K562 (cell line): ENCODE results near the gene FAM118B. TPM values are rescaled to one million over a fixed set of nuclear protein-coding genes. Genes with fewer than 3 reads are reported as not detected.

Experiments used
- CREM ChIP-seq: IDR thresholded peaks from 2 replicates; pipeline ENCODE4 v1.6.1; 2014; ENCODE audit warnings: antibody characterized with exemption, low read depth
- CXXC5 ChIP-seq: fragments of 250-450 bp; sonication (Bioruptor Pico); IDR thresholded peaks from 2 replicates; pipeline ENCODE4 v1.8.0; 2022; ENCODE audit warnings: inconsistent platforms, mild to moderate bottlenecking, moderate library complexity
- MED1 ChIP-seq: sonication (generic); formaldehyde crosslinking; IDR thresholded peaks from 2 replicates; pipeline ENCODE4 v1.8.1; 2023; ENCODE audit warnings: missing genetic modification reagents, borderline replicate concordance
- RB1 ChIP-seq: fragments of 450-650 bp; IDR thresholded peaks from 2 replicates; pipeline ENCODE4 v1.6.1; 2017; ENCODE audit warnings: low read depth, mild to moderate bottlenecking
- ZBTB1 ChIP-seq: sonication (generic); formaldehyde crosslinking; IDR thresholded peaks from 2 replicates; pipeline ENCODE4 v1.8.1; 2023; ENCODE audit warnings: missing genetic modification reagents, low read depth, mild to moderate bottlenecking, borderline replicate concordance
- ZNF311 ChIP-seq: fragments of 250-450 bp; sonication (Bioruptor Pico); IDR thresholded peaks from 2 replicates; pipeline ENCODE4 v1.4.0; 2020; ENCODE audit warnings: mild to moderate bottlenecking, moderate library complexity
- polyA plus RNA-seq, 8 experiments: library from polyadenylated mRNA; depleted of rRNA in 4 of 8; stranded (reverse) in 5 of 8; unstranded in 3 of 8; fragments of >200 nt; fragmentation: Nextera tagmentation in 2 of 8; fragmentation: Illumina TruSeq in 1 of 8; extraction: Ambion mirVana in 2 of 8; extraction: Trizol in 1 of 8; gene quantifications; 2 replicates each; pipeline versions ENCODE4 v1.2.1 to v1.2.3, GENCODE V29; 2011 to 2014; ENCODE audit warnings: inconsistent platforms in 1 of 8, missing spikeins in 1 of 8
- total RNA-seq, 7 experiments: library from RNA; depleted of rRNA in 6 of 7; stranded (reverse); fragments of >200 nt in 6 of 7; fragmentation: Illumina TruSeq in 2 of 7; extraction: Trizol in 2 of 7; gene quantifications; 2 replicates each; pipeline versions ENCODE4 v1.2.1 to v1.2.3, GENCODE V29; 2011 to 2021; ENCODE audit warnings: low replicate concordance in 1 of 7
- TF ChIP-seq, protein P1 (sequence below), 2 experiments: fragments of 450-650 bp; formaldehyde crosslinking in 1 of 2; IDR thresholded peaks; 2 replicates each; pipeline versions ENCODE4 v1.4.0 to v1.6.1; 2014 to 2020; ENCODE audit warnings: mild to moderate bottlenecking in 2 of 2, borderline replicate concordance in 1 of 2, low read depth in 1 of 2
- TF ChIP-seq, protein P2 (sequence below), 2 experiments: fragments of 450-650 bp in 1 of 2; sonication (generic) in 1 of 2; formaldehyde crosslinking; conservative IDR thresholded peaks; 2 replicates each; pipeline versions ENCODE4 v1.4.0 to v1.8.1; 2020 to 2022; ENCODE audit warnings: mild to moderate bottlenecking in 1 of 2, missing genetic modification reagents in 1 of 2
- TF ChIP-seq, protein P3 (sequence below): sonication (generic); formaldehyde crosslinking; IDR thresholded peaks from 2 replicates; pipeline ENCODE4 v1.9.0; 2022; ENCODE audit warnings: mild to moderate bottlenecking, missing genetic modification reagents
- TF ChIP-seq, protein P4 (sequence below): sonication (generic); formaldehyde crosslinking; IDR thresholded peaks from 2 replicates; pipeline ENCODE4 v1.8.1; 2023; ENCODE audit warnings: mild to moderate bottlenecking, missing genetic modification reagents
- TF ChIP-seq, protein P5 (sequence below), 3 experiments: IDR thresholded peaks in 2 of 3; conservative IDR thresholded peaks in 1 of 3; 2 replicates each; pipeline ENCODE4 v1.5.1; 2011 to 2012; ENCODE audit warnings: low read length in 3 of 3, mild to moderate bottlenecking in 3 of 3, control low read depth in 2 of 3, improper control_type of control experiment in 1 of 3, inconsistent platforms in 1 of 3, low read depth in 1 of 3, mixed read lengths in 1 of 3, moderate library complexity in 1 of 3; ENCODE audit not compliant: insufficient read depth in 2 of 3

FAM118B gene
- total and polyA plus RNA-seq, 9 of the 15 experiments (the other 6 are each of a cell fraction or from before 2014, with no cell fraction given): 12.0 to 49.0 (median 22.1) TPM

DNA sequence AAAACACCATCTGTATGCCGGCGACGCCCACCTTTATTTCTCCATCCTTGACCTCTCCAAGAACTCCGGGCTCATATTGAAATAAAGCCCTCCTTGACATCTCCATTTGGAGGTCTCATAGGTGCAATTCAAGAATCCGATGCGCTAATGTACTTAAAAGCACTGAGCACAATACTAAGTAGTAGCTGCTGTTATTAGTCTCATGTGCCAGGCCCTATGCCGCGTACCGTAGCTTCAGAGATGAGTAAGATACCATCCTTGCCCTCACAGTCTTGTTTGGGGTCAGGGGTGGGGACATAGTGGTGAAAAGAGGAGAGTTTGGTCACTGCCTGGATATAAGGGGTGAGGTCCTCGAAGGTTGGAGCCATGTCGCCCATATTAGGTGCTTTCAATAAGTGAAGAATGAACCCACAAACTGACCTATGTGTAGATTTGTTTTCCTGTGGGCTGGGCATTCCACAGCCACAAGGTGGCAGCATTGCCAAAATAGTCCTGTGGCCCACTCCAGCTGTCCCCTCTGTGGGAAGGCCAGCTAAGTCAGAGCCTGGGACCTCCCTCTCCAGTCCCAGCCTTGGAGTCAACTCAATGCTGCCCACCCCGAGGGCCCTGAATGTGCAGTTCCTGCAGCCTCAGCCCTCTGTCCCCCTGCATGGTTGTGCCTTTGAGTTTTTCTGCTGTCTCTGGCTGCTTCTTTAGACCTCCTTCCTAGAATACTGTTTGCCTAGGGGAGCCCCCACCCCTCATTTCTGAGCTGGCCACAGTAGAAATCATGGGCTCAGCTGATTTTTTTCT is 98.8 kb downstream of the FAM118B start (continued):
- TF ChIP-seq, protein P1, sequence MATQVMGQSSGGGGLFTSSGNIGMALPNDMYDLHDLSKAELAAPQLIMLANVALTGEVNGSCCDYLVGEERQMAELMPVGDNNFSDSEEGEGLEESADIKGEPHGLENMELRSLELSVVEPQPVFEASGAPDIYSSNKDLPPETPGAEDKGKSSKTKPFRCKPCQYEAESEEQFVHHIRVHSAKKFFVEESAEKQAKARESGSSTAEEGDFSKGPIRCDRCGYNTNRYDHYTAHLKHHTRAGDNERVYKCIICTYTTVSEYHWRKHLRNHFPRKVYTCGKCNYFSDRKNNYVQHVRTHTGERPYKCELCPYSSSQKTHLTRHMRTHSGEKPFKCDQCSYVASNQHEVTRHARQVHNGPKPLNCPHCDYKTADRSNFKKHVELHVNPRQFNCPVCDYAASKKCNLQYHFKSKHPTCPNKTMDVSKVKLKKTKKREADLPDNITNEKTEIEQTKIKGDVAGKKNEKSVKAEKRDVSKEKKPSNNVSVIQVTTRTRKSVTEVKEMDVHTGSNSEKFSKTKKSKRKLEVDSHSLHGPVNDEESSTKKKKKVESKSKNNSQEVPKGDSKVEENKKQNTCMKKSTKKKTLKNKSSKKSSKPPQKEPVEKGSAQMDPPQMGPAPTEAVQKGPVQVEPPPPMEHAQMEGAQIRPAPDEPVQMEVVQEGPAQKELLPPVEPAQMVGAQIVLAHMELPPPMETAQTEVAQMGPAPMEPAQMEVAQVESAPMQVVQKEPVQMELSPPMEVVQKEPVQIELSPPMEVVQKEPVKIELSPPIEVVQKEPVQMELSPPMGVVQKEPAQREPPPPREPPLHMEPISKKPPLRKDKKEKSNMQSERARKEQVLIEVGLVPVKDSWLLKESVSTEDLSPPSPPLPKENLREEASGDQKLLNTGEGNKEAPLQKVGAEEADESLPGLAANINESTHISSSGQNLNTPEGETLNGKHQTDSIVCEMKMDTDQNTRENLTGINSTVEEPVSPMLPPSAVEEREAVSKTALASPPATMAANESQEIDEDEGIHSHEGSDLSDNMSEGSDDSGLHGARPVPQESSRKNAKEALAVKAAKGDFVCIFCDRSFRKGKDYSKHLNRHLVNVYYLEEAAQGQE (IDR thresholded peaks at IDR 0.05; ENCODE audit: borderline replicate concordance): peak; percentile 92
- TF ChIP-seq, protein P1 (CRISPR knock-in tag; IDR thresholded peaks at IDR 0.05; ENCODE audit: low read depth): no peak
- TF ChIP-seq, protein P2, sequence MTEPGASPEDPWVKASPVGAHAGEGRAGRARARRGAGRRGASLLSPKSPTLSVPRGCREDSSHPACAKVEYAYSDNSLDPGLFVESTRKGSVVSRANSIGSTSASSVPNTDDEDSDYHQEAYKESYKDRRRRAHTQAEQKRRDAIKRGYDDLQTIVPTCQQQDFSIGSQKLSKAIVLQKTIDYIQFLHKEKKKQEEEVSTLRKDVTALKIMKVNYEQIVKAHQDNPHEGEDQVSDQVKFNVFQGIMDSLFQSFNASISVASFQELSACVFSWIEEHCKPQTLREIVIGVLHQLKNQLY (CRISPR knock-in tag; conservative IDR thresholded peaks at IDR 0.05): no peak
- TF ChIP-seq, protein P3, sequence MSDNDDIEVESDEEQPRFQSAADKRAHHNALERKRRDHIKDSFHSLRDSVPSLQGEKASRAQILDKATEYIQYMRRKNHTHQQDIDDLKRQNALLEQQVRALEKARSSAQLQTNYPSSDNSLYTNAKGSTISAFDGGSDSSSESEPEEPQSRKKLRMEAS: no peak
- TF ChIP-seq MED1 (CRISPR knock-in tag) (no peak), RB1 (peak; percentile 24; the same call in 1 of the 2 replicates), CXXC5 (no peak), ZNF311 (no peak), ZBTB1 (CRISPR knock-in tag) (no peak), CREM (0 out of 2 replicates have a peak, but pooled peaks have one; percentile 33)
- TF ChIP-seq, protein P4, sequence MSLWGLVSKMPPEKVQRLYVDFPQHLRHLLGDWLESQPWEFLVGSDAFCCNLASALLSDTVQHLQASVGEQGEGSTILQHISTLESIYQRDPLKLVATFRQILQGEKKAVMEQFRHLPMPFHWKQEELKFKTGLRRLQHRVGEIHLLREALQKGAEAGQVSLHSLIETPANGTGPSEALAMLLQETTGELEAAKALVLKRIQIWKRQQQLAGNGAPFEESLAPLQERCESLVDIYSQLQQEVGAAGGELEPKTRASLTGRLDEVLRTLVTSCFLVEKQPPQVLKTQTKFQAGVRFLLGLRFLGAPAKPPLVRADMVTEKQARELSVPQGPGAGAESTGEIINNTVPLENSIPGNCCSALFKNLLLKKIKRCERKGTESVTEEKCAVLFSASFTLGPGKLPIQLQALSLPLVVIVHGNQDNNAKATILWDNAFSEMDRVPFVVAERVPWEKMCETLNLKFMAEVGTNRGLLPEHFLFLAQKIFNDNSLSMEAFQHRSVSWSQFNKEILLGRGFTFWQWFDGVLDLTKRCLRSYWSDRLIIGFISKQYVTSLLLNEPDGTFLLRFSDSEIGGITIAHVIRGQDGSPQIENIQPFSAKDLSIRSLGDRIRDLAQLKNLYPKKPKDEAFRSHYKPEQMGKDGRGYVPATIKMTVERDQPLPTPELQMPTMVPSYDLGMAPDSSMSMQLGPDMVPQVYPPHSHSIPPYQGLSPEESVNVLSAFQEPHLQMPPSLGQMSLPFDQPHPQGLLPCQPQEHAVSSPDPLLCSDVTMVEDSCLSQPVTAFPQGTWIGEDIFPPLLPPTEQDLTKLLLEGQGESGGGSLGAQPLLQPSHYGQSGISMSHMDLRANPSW (CRISPR knock-in tag): no peak
- TF ChIP-seq, protein P5, sequence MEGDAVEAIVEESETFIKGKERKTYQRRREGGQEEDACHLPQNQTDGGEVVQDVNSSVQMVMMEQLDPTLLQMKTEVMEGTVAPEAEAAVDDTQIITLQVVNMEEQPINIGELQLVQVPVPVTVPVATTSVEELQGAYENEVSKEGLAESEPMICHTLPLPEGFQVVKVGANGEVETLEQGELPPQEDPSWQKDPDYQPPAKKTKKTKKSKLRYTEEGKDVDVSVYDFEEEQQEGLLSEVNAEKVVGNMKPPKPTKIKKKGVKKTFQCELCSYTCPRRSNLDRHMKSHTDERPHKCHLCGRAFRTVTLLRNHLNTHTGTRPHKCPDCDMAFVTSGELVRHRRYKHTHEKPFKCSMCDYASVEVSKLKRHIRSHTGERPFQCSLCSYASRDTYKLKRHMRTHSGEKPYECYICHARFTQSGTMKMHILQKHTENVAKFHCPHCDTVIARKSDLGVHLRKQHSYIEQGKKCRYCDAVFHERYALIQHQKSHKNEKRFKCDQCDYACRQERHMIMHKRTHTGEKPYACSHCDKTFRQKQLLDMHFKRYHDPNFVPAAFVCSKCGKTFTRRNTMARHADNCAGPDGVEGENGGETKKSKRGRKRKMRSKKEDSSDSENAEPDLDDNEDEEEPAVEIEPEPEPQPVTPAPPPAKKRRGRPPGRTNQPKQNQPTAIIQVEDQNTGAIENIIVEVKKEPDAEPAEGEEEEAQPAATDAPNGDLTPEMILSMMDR (IDR thresholded peaks at IDR 0.05 in 2 of 3, conservative IDR thresholded peaks at IDR 0.05 in 1 of 3; ENCODE audit: insufficient read depth in 2 of 3, low read depth in 1 of 3, low read length in 3 of 3): peak; percentile 85 to 96 (median 92)
